SK-N-SH (cell line): ENCODE measurements around the gene S1PR1. TPM values are rescaled to one million over a fixed set of nuclear protein-coding genes. Genes with fewer than 3 reads are reported as not detected.

Source experiments
- CTCF ChIA-PET: fragments of 300-600, 350-600 bp; formaldehyde crosslinking; extraction: SDS; loops from one replicate; lab custom pipeline; 2021; lab: Yijun Ruan, JAX
- POLR2A ChIA-PET: fragments of 350-600 bp; sonication (Branson Sonifier 250); formaldehyde crosslinking; extraction: SDS; loops from one replicate; lab custom pipeline; 2020; ENCODE audit warnings: antibody characterized with exemption, inconsistent platforms; lab: Yijun Ruan, JAX
- DNase-seq: peaks from one replicate; pipeline ENCODE4 v3.0.0; 2012
- H2AFZ ChIP-seq: fragments of 200-600 bp; sonication (generic); 2 replicates; pipeline ENCODE4 v1.8.1; 2016; ENCODE audit warnings: antibody characterized with exemption, mild to moderate bottlenecking, low read depth
- H3F3A ChIP-seq: fragments of 200-600 bp; sonication (generic); replicated peaks from 2 replicates; pipeline ENCODE3; 2016; ENCODE audit warnings: antibody characterized with exemption, mild to moderate bottlenecking; ENCODE audit not compliant: insufficient read depth
- H3K27ac ChIP-seq, 2 experiments: fragments of 200-500 bp in 1 of 2; fragments of 200-600 bp in 1 of 2; sonication (Bioruptor generic) in 1 of 2; sonication (generic), shearing (Covaris generic) in 1 of 2; 2 replicates each; pipeline versions ENCODE4 v1.5.1 to v1.6.1; 2014 to 2016; ENCODE audit warnings: low read depth in 2 of 2, inconsistent platforms in 1 of 2, low read length in 1 of 2, mild to moderate bottlenecking in 1 of 2, mixed read lengths in 1 of 2
- H3K27me3 ChIP-seq: fragments of 200-600 bp; sonication (generic), shearing (Covaris generic); 2 replicates; pipeline ENCODE4 v1.6.1; 2016; ENCODE audit warnings: mixed run types; ENCODE audit not compliant: insufficient read depth
- H3K36me3 ChIP-seq, 2 experiments: fragments of 200-500 bp in 1 of 2; fragments of 200-600 bp in 1 of 2; sonication (Bioruptor generic) in 1 of 2; sonication (generic) in 1 of 2; replicated peaks in 1 of 2; 2 replicates each; pipeline versions ENCODE3 to v1.5.1; 2014 to 2016; ENCODE audit warnings: low read length in 1 of 2, mild to moderate bottlenecking in 1 of 2; ENCODE audit not compliant: insufficient read depth in 2 of 2, control insufficient read depth in 1 of 2
- H3K4me1 ChIP-seq, 2 experiments: fragments of 200-500 bp in 1 of 2; fragments of 200-600 bp in 1 of 2; sonication (Bioruptor generic) in 1 of 2; sonication (generic), shearing (Covaris generic) in 1 of 2; 2 replicates each; pipeline versions ENCODE4 v1.5.1 to v1.6.1; 2014 to 2016; ENCODE audit warnings: low read depth in 1 of 2, low read length in 1 of 2, mixed run types in 1 of 2; ENCODE audit not compliant: insufficient read depth in 2 of 2, control insufficient read depth in 1 of 2
- H3K4me2 ChIP-seq: fragments of 200-600 bp; sonication (generic), shearing (Covaris generic); 2 replicates; pipeline ENCODE4 v1.6.1; 2017; ENCODE audit warnings: mixed run types
- H3K4me3 ChIP-seq, 2 experiments: fragments of 200-500 bp in 1 of 2; fragments of 200-600 bp in 1 of 2; sonication (Bioruptor generic) in 1 of 2; sonication (generic), shearing (Covaris generic) in 1 of 2; 2 replicates each; pipeline versions ENCODE4 v1.5.1 to v1.8.1; 2014 to 2016; ENCODE audit warnings: low read depth in 2 of 2, inconsistent platforms in 1 of 2, low read length in 1 of 2, mild to moderate bottlenecking in 1 of 2, mixed read lengths in 1 of 2, moderate library complexity in 1 of 2
- H3K79me2 ChIP-seq: fragments of 200-600 bp; sonication (generic); 2 replicates; pipeline ENCODE4 v1.8.1; 2017; ENCODE audit warnings: mild to moderate bottlenecking; ENCODE audit not compliant: insufficient read depth
- H3K9ac ChIP-seq: fragments of 200-600 bp; sonication (generic); 2 replicates; pipeline ENCODE4 v1.6.1; 2017; ENCODE audit warnings: mixed run types
- H3K9me2 ChIP-seq: fragments of 200-600 bp; sonication (generic); 2 replicates; pipeline ENCODE4 v1.6.1; 2017; ENCODE audit warnings: mixed run types
- H3K9me3 ChIP-seq: fragments of 200-600 bp; sonication (generic); 2 replicates; pipeline ENCODE4 v1.6.1; 2017; ENCODE audit warnings: mixed run types, mild to moderate bottlenecking, moderate library complexity
- H4K20me1 ChIP-seq: fragments of 200-600 bp; sonication (generic); 2 replicates; pipeline ENCODE4 v1.6.1; 2017; ENCODE audit warnings: mild to moderate bottlenecking, mixed run types; ENCODE audit not compliant: insufficient read depth
- CHD2 ChIP-seq: fragments of 150-350 bp; IDR thresholded peaks from 2 replicates; pipeline ENCODE4 v1.6.1; 2018; ENCODE audit warnings: low read length; ENCODE audit not compliant: partially characterized antibody
- EP300 ChIP-seq, 2 experiments: IDR thresholded peaks; 2 replicates each; pipeline versions ENCODE4 v1.4.0 to v1.6.1; 2012; ENCODE audit warnings: borderline replicate concordance in 1 of 2, low read depth in 1 of 2, low read length in 1 of 2
- EZH2phosphoT487 ChIP-seq: fragments of 200-600 bp; sonication (generic); IDR thresholded peaks from 2 replicates; pipeline ENCODE4 v1.6.1; 2017; ENCODE audit warnings: low read depth, mixed run types, mild to moderate bottlenecking, antibody characterized with exemption, moderate library complexity, borderline replicate concordance
- FOXJ3 ChIP-seq: sonication (generic); formaldehyde crosslinking; IDR thresholded peaks from 2 replicates; pipeline ENCODE4 v1.5.1; 2020; ENCODE audit warnings: mild to moderate bottlenecking, missing genetic modification reagents
- GATA2 ChIP-seq: sonication (generic); formaldehyde crosslinking; IDR thresholded peaks from 2 replicates; pipeline ENCODE4 v1.5.0; 2020; ENCODE audit warnings: mild to moderate bottlenecking, missing genetic modification reagents
- JUND ChIP-seq: IDR thresholded peaks from 2 replicates; pipeline ENCODE4 v1.4.0; 2012
- MEF2A ChIP-seq: IDR thresholded peaks from 2 replicates; pipeline ENCODE4 v1.4.0; 2012; ENCODE audit warnings: low read depth, borderline replicate concordance
- MXI1 ChIP-seq: IDR thresholded peaks from 2 replicates; pipeline ENCODE4 v1.6.1; 2012; ENCODE audit warnings: mild to moderate bottlenecking, low read depth, low read length, improper control_type of control experiment
- NFIC ChIP-seq: IDR thresholded peaks from 2 replicates; pipeline ENCODE4 v1.4.0; 2012; ENCODE audit warnings: borderline replicate concordance
- POLR2AphosphoS5 ChIP-seq: IDR thresholded peaks from 2 replicates; pipeline ENCODE4 v1.6.1; 2012; ENCODE audit warnings: low read depth, low read length
- RFX5 ChIP-seq: IDR thresholded peaks from 2 replicates; pipeline ENCODE4 v1.6.1; 2012; ENCODE audit warnings: mild to moderate bottlenecking, improper control_type of control experiment, low read length
- RXRA ChIP-seq: IDR thresholded peaks from 2 replicates; pipeline ENCODE4 v1.4.0; 2012; ENCODE audit warnings: low read depth, mild to moderate bottlenecking, borderline replicate concordance
- SIN3A ChIP-seq: IDR thresholded peaks from 2 replicates; pipeline ENCODE4 v1.6.1; 2012; ENCODE audit warnings: low read depth, mild to moderate bottlenecking, low read length, moderate library complexity, borderline replicate concordance
- TEAD4 ChIP-seq: IDR thresholded peaks from 2 replicates; pipeline ENCODE4 v1.4.0; 2012; ENCODE audit warnings: mild to moderate bottlenecking, borderline replicate concordance; ENCODE audit not compliant: insufficient read depth
- YY1 ChIP-seq: IDR thresholded peaks from 2 replicates; pipeline ENCODE4 v1.4.0; 2012; ENCODE audit warnings: low read depth, mild to moderate bottlenecking
- WGBS: methylation state at CpG from one replicate; pipeline ENCODE4 v1.1.6; 2017; ENCODE audit warnings: low lambda C conversion rate; 5-methylcytosine and 5-hydroxymethylcytosine counted together
- polyA plus RNA-seq, 3 experiments: library from polyadenylated mRNA; depleted of rRNA; stranded (reverse); fragments of >200 nt; gene quantifications; 2 replicates each; pipeline ENCODE4 v1.2.3, GENCODE V29; 2012
- TF ChIP-seq, protein P1 (sequence below): fragments of 200-600 bp; sonication (generic); IDR thresholded peaks from 2 replicates; pipeline ENCODE4 v1.6.1; 2017; ENCODE audit warnings: antibody characterized with exemption, mild to moderate bottlenecking, moderate library complexity
- TF ChIP-seq, protein P2 (sequence below): fragments of 150-350 bp; IDR thresholded peaks from 2 replicates; pipeline ENCODE4 v1.6.1; 2017; ENCODE audit warnings: antibody characterized with exemption, low read length, low read depth, borderline replicate concordance
- TF ChIP-seq, protein P3 (sequence below): fragments of 150-350 bp; IDR thresholded peaks from 2 replicates; pipeline ENCODE4 v1.6.1; 2016; ENCODE audit warnings: mild to moderate bottlenecking, low read depth, low read length
- TF ChIP-seq, protein P4 (sequence below): IDR thresholded peaks from 2 replicates; pipeline ENCODE4; 2012
- TF ChIP-seq, protein P5 (sequence below): IDR thresholded peaks from 2 replicates; pipeline ENCODE4 v1.6.1; 2012; ENCODE audit warnings: mild to moderate bottlenecking, low read depth, low read length, moderate library complexity

The S1PR1 gene
- polyA plus RNA-seq, 1 of the 3 experiments (the other 2 are of a cell fraction), result 5.9 TPM

DNA sequence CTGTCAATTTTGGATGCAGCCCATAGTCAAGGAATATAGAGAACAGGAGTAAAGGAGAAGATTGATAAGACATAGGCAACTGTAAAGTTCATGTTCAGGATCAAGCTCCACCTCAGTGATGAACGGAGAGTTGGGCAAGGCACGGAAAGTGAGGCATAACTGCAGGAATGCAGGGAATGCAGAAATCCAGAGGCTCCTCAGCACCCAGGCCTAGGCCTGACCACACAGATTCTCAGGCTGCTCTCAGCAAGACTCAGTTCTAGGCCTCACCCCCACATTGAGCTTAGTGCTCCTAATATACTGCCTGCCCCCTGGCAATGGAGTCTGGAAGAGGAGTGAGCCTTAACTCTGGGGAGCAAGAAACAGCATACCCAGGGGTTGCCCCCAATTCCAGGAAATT is 36.3 kb upstream of the S1PR1 start (continued):
- TF ChIP-seq, protein P1, sequence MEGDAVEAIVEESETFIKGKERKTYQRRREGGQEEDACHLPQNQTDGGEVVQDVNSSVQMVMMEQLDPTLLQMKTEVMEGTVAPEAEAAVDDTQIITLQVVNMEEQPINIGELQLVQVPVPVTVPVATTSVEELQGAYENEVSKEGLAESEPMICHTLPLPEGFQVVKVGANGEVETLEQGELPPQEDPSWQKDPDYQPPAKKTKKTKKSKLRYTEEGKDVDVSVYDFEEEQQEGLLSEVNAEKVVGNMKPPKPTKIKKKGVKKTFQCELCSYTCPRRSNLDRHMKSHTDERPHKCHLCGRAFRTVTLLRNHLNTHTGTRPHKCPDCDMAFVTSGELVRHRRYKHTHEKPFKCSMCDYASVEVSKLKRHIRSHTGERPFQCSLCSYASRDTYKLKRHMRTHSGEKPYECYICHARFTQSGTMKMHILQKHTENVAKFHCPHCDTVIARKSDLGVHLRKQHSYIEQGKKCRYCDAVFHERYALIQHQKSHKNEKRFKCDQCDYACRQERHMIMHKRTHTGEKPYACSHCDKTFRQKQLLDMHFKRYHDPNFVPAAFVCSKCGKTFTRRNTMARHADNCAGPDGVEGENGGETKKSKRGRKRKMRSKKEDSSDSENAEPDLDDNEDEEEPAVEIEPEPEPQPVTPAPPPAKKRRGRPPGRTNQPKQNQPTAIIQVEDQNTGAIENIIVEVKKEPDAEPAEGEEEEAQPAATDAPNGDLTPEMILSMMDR, result no peak
- peak in 1 of 2 experiments; percentile 47; a peak in 1 of 4 replicates for TF ChIP-seq EP300 (IDR thresholded peaks at IDR 0.05; ENCODE audit: borderline replicate concordance in 1 of 2, low read depth in 1 of 2, low read length in 1 of 2)
- no peak; the same call in 1 of the 2 replicates for TF ChIP-seq RXRA
- TF ChIP-seq MEF2A, result no peak
- TF ChIP-seq YY1, result no peak
- no peak for TF ChIP-seq EZH2phosphoT487
- TF ChIP-seq, all 33 proteins: peak for 7

DNA sequence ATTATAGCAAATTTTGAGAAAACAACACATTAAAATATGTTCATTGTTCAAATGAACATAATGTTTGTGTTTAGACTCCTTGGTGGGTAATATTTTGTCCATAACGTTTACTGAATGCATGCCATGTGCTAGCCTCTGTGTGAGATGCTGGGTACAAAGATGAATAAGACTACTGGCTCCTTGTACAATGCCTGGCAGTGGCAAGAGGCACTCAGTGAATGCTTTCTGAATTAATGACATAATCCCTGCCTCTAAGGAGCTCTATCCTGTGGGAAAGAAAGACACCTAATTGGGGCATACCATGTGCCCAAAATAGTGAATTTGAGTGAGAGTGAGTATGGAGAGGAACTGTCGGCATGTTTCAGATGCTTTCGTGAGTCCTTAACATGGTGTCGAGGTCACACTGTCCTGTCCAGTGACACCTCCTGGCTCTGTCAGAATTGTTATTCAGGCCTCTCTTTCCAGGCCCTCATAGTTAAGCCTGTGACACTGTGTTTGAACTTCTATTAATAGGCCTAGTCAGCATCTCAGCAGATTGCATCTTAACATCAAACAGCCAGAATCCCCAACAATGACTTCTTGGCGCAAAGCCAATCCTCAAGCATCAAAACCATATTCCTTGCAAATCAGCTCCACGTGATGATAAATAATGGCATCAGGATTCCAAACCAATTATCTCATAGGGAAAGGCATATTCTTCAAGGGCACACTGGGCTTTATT is 32.8 kb upstream of the S1PR1 start:
- Histone ChIP-seq H3K27me3 (no peaks in the 10 kb centered on the region), H3K79me2 (no peaks in the 10 kb centered on the region), H3K4me1 (peaks cover 7 to 10% of the 10 kb centered on the region in 2 experiments; a peak in 2 of 4 replicates), H3K36me3 (no peaks in the 10 kb centered on the region), H3K9me2 (no peaks in the 10 kb centered on the region), H3K4me3 (no peak overlapping the region), H3K27ac (peak overlapping the region in 1 of 2 experiments; percentile 19; a peak in 1 of 4 replicates), H4K20me1 (no peaks in the 10 kb centered on the region), H2AFZ (no peak overlapping the region), H3K4me2 (no peak overlapping the region), H3K9ac (no peak overlapping the region), H3K9me3 (no peaks in the 10 kb centered on the region), H3F3A (no peaks in the 10 kb centered on the region)
- ChIA-PET POLR2A (no interaction called here), CTCF (interaction anchor here (2.3 kb wide), 1 partner anchor 34 kb away, joined by 8 read pairs; the partner anchor contains the start of gene S1PR1)
- peak; percentile 30 for DNase-seq
- WGBS, result 76% methylated on average over 6 of the region's 6 CpGs
- TF ChIP-seq FOXJ3, result no peak
- TF ChIP-seq RXRA, result peak; percentile 84; the same call in 1 of the 2 replicates
- peak; percentile 82 for TF ChIP-seq MEF2A
- TF ChIP-seq POLR2AphosphoS5, result 0 out of 2 replicates have a peak, but pooled peaks have one; percentile 21
- TF ChIP-seq JUND, result peak; percentile 38; the same call in 1 of the 2 replicates
- no peak for TF ChIP-seq EZH2phosphoT487
- TF ChIP-seq, protein P2, sequence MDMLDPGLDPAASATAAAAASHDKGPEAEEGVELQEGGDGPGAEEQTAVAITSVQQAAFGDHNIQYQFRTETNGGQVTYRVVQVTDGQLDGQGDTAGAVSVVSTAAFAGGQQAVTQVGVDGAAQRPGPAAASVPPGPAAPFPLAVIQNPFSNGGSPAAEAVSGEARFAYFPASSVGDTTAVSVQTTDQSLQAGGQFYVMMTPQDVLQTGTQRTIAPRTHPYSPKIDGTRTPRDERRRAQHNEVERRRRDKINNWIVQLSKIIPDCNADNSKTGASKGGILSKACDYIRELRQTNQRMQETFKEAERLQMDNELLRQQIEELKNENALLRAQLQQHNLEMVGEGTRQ, result no peak
- peak; percentile 94 for TF ChIP-seq NFIC
- TF ChIP-seq EP300 (IDR thresholded peaks at IDR 0.05; ENCODE audit: borderline replicate concordance in 1 of 2, low read depth in 1 of 2, low read length in 1 of 2), result peak; percentile 23 to 76; a peak in 3 of 4 replicates
- peak; percentile 51; the same call in 1 of the 2 replicates for TF ChIP-seq TEAD4
- TF ChIP-seq, protein P3, sequence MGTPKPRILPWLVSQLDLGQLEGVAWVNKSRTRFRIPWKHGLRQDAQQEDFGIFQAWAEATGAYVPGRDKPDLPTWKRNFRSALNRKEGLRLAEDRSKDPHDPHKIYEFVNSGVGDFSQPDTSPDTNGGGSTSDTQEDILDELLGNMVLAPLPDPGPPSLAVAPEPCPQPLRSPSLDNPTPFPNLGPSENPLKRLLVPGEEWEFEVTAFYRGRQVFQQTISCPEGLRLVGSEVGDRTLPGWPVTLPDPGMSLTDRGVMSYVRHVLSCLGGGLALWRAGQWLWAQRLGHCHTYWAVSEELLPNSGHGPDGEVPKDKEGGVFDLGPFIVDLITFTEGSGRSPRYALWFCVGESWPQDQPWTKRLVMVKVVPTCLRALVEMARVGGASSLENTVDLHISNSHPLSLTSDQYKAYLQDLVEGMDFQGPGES, result no peak
- no peak for TF ChIP-seq RFX5
- TF ChIP-seq, protein P4, sequence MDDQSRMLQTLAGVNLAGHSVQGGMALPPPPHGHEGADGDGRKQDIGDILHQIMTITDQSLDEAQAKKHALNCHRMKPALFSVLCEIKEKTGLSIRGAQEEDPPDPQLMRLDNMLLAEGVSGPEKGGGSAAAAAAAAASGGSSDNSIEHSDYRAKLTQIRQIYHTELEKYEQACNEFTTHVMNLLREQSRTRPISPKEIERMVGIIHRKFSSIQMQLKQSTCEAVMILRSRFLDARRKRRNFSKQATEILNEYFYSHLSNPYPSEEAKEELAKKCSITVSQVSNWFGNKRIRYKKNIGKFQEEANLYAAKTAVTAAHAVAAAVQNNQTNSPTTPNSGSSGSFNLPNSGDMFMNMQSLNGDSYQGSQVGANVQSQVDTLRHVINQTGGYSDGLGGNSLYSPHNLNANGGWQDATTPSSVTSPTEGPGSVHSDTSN, result peak; percentile 75
- no peak for TF ChIP-seq MXI1
- TF ChIP-seq, protein P5, sequence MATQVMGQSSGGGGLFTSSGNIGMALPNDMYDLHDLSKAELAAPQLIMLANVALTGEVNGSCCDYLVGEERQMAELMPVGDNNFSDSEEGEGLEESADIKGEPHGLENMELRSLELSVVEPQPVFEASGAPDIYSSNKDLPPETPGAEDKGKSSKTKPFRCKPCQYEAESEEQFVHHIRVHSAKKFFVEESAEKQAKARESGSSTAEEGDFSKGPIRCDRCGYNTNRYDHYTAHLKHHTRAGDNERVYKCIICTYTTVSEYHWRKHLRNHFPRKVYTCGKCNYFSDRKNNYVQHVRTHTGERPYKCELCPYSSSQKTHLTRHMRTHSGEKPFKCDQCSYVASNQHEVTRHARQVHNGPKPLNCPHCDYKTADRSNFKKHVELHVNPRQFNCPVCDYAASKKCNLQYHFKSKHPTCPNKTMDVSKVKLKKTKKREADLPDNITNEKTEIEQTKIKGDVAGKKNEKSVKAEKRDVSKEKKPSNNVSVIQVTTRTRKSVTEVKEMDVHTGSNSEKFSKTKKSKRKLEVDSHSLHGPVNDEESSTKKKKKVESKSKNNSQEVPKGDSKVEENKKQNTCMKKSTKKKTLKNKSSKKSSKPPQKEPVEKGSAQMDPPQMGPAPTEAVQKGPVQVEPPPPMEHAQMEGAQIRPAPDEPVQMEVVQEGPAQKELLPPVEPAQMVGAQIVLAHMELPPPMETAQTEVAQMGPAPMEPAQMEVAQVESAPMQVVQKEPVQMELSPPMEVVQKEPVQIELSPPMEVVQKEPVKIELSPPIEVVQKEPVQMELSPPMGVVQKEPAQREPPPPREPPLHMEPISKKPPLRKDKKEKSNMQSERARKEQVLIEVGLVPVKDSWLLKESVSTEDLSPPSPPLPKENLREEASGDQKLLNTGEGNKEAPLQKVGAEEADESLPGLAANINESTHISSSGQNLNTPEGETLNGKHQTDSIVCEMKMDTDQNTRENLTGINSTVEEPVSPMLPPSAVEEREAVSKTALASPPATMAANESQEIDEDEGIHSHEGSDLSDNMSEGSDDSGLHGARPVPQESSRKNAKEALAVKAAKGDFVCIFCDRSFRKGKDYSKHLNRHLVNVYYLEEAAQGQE, result no peak
- TF ChIP-seq GATA2 (CRISPR knock-in tag), result peak; percentile 85
- TF ChIP-seq CHD2, result peak; percentile 9
- TF ChIP-seq SIN3A, result no peak
